ENCODE data around the gene FKRP. TPM values are rescaled to one million over a fixed set of nuclear protein-coding genes. Genes with fewer than 3 reads are reported as not detected.

Gene FKRP
- total RNA-seq, 2 experiments from 2014 or later, result 16.3 to 17.7 TPM

DNA sequence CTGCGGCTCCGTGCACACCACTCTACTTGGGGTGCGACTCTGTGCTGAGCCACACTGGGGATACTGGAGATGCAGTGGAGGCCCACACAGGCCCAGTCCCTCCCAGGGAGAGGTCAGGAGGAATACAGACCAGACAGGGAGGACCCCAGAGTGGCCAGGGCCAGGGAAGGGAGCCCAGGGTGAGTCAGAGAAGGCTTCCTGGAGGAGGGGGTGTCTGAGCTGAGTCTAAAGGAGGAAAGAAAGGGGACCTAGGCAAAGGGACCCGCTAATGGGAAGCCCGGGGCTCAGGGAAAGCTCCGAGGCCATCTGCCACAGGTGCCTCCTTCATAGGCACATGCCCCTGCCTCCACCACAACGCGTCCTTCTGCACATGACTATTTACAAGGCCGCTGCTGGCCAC, 15.7 kb upstream of the FKRP start:
- Mint-ChIP-seq H3K36me3 (peaks cover 23% of the 10 kb centered on the region), H3K9me3 (ENCODE audit: low read depth) (no peaks in the 10 kb centered on the region), H3K4me1 (peaks cover 24% of the 10 kb centered on the region), H3K27me3 (no peaks in the 10 kb centered on the region), H3K4me3 (no peak overlapping the region), H3K27ac (no peak overlapping the region)
- CTCF ChIA-PET, result interaction anchor here (1.2 to 5.0 kb wide), 8 partner anchors 7 to 68 kb away, joined by 3 to 86 read pairs (median 8); partner anchors contain the start of genes DACT3, PRKD2 and SLC1A5
- ATAC-seq (no peak), DNase-seq (no peak)

DNA sequence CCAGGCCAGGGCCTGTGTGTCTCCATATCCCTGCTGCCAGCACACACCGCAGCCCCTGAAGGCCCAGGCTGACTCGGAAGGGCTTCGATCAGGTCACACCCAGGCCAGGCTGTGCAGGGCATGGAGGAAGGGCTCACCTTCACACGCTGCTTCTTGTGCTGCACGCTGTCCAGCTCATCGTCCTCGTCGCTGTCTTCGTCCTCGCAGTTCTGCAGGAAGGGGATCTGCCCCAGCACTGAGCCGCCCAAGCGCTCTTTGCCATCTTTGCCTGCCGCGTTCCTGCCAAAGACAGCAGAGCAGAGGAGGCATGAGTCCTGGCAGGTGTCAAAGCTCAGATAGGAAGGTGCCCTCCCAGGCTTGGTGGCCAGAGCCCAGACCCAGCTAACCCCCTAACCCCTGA, 15.3 kb upstream of the FKRP start:
- Mint-ChIP-seq H3K36me3 (peaks cover 23% of the 10 kb centered on the region), H3K27me3 (no peaks in the 10 kb centered on the region), H3K27ac (no peak overlapping the region), H3K9me3 (ENCODE audit: low read depth) (no peaks in the 10 kb centered on the region), H3K4me3 (no peak overlapping the region), H3K4me1 (peaks cover 24% of the 10 kb centered on the region)
- ATAC-seq (no peak), DNase-seq (no peak)
- CTCF ChIA-PET, result interaction anchor here (0.7 to 5.0 kb wide), 3 partner anchors 26 to 94 kb away, joined by 3 to 86 read pairs (median 3); no protein-coding TSS in a partner anchor

DNA sequence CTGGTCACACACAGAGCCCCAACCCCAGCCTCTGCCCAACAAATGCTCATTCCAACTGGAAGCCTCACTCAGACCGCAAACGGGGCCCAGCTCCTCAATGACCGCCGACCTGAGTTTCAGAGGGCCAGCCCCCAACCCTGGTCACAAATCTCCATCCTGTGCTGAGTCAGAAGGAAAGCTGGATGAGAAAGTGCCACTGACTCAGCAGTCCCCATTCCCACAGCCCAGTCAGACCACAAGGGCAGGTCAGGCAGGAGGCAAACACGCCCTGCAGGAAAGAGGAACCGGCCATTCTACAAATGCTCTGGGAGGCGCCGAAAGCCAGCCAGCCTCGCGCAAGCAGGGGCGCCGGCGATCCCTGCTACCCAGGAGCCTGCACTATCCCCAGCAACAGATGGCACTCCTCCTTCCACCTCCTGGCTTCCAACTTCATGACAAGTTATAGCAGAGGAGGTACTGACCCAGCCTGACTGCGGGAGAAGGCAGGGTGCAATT, 14.8 kb upstream of the FKRP start:
- H3K27me3 Mint-ChIP-seq, result no peaks in the 10 kb centered on the region
- CTCF ChIA-PET, result interaction anchor here (0.7 to 5.0 kb wide), 3 partner anchors 17 to 93 kb away, joined by 3 to 86 read pairs (median 4); no protein-coding TSS in a partner anchor
- peak overlapping the region; percentile 20 for H3K27ac Mint-ChIP-seq
- DNase-seq, result no peak
- H3K36me3 Mint-ChIP-seq, result peaks cover 23% of the 10 kb centered on the region
- no peak for ATAC-seq
- no peaks in the 10 kb centered on the region for H3K9me3 Mint-ChIP-seq (ENCODE audit: low read depth)
- no peak overlapping the region for H3K4me3 Mint-ChIP-seq
- peaks cover 24% of the 10 kb centered on the region for H3K4me1 Mint-ChIP-seq

DNA sequence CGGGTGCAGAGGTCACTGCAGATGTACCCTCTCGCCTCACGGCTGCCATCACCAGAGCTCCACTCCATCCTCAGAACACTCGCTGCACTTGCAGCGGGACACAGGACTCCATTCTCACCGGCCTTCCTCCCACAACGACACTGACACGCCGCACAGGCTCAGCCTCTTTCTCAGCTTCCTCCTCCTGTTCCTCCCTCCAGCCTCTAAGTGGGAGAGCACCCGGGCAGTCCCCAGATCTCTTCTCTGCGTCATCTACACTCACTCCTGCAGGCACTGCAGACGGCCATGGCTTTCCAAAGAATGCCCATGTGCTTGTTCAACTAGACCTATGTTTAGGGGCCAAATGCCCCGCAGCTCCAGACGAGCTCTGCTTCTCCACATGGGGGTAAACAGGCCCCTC, 14.3 kb upstream of the FKRP start:
- Mint-ChIP-seq H3K4me3 (no peak overlapping the region), H3K4me1 (peaks cover 24% of the 10 kb centered on the region), H3K27ac (peak overlapping the region; percentile 31), H3K36me3 (peaks cover 23% of the 10 kb centered on the region), H3K9me3 (ENCODE audit: low read depth) (no peaks in the 10 kb centered on the region), H3K27me3 (no peaks in the 10 kb centered on the region)
- ATAC-seq, result no peak
- CTCF ChIA-PET, result interaction anchor here (0.8 to 5.0 kb wide), 3 partner anchors 18 to 27 kb away, joined by 4 to 86 read pairs (median 4); no protein-coding TSS in a partner anchor
- DNase-seq, result no peak

DNA sequence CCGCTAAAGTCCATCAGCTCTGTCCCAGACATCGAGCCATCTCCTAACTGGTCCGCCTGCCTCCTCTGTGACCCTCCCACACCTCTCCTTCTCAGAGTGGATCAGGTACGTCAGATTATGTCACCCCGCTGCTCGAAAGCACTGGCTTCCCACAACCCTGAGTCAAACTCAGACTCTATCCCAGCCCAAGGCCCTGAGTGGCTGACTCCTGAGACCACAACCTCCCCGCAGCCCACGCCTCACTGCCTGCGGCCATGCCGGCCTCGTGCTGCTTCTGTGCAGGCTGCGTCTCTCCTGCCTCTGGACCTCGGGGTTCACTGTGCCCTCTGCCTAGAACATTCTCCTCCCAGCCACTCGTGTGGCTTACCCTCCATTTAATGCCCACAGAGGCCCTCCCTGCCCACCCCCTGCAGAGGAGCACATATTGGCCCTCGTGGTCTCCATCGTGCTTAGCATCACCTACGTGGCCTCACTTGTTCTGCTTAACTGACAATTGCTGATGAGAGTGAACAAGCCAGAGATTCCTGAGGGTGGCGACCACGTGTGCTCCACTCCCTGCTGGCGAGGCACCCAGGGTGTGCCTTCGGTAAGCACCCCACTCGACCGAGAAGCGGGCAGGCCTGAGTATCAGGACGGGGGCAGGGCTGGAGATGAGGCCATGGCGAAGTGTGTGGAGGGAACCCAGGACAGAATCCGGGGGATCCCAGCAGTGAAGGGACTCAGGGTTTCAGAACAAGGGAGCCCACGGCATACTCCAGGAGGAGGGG, 13.5 kb upstream of the FKRP start:
- DNase-seq, result no peak
- Mint-ChIP-seq H3K36me3 (peaks cover 23% of the 10 kb centered on the region), H3K27ac (peak overlapping the region; percentile 44), H3K27me3 (no peaks in the 10 kb centered on the region), H3K4me1 (peaks cover 24% of the 10 kb centered on the region), H3K4me3 (no peak overlapping the region), H3K9me3 (ENCODE audit: low read depth) (no peaks in the 10 kb centered on the region)
- ATAC-seq, result no peak
- CTCF ChIA-PET, result interaction anchor here (0.8 to 5.0 kb wide), 4 partner anchors 17 to 28 kb away, joined by 4 to 86 read pairs (median 4); no protein-coding TSS in a partner anchor

DNA sequence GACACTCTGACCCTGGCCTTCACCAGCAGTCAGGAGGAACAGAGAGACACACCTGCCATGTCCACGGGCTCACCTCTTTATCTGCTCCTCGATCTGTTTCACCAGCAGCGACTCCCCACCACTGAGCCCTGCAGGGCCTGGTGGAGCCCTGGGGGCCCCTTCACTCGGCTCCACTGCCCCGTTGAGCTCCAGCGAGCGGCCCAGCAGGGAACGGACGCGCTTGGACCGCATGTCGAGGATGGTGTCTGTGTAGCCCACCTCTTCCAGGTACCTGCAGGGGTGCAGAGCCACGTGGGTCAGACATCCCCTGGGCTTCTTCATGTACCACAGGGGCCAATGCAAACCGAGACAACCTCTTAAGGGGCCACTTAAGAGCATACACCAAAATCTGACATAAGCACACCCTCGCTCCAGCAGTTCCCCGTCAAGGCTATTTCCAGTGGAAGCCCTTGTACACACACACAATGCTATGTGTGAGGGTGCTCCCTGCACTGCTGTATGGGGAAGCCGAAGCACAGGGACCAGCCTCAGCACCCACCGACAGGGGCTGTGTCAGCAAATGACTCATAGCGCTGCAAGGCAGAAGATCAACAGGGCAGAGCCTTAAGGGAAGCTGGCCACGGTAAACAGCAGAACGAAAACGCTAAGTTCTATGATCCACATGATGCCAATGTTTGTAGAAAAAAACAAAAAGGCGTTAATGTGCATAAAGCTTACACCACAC, 12.7 kb upstream of the FKRP start:
- Mint-ChIP-seq H3K4me3 (no peak overlapping the region), H3K9me3 (ENCODE audit: low read depth) (no peaks in the 10 kb centered on the region), H3K27ac (no peak overlapping the region), H3K27me3 (no peaks in the 10 kb centered on the region), H3K4me1 (peaks cover 24% of the 10 kb centered on the region), H3K36me3 (peaks cover 21% of the 10 kb centered on the region)
- CTCF ChIA-PET, result interaction anchor here (1.2 to 1.4 kb wide), 2 partner anchors 21 to 34 kb away, joined by 4 to 5 read pairs; no protein-coding TSS in a partner anchor
- DNase-seq (no peak), ATAC-seq (no peak)

DNA sequence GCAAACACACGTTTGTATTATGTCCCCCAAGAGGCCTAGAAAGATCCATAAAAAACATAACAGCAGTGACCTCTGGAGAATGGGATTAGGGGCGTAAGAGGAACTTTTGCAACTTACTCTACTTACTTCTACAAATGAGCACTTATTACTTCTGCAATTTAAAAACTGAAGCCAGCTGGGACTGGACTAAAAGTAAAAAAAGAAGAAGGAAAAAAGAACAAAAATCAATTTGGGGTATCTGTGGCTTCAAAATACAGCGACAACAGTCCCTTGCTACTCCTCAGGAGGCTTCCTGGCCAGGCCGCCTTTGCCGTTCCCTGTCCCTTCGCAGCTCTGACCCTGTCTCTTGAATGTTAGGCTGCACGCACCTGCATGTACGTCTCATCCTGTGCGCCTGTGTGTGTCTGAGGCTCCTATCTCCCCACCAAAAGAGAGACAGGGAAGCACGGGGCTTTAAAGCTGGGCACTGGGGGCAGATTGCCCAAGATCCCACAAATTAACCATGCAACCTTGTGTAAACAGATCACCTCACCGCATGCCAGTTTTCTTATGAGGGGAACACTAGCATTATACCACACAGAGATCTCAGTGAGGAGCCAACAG, 12.1 kb upstream of the FKRP start:
- Mint-ChIP-seq H3K27ac (no peak overlapping the region), H3K9me3 (ENCODE audit: low read depth) (no peaks in the 10 kb centered on the region)

DNA sequence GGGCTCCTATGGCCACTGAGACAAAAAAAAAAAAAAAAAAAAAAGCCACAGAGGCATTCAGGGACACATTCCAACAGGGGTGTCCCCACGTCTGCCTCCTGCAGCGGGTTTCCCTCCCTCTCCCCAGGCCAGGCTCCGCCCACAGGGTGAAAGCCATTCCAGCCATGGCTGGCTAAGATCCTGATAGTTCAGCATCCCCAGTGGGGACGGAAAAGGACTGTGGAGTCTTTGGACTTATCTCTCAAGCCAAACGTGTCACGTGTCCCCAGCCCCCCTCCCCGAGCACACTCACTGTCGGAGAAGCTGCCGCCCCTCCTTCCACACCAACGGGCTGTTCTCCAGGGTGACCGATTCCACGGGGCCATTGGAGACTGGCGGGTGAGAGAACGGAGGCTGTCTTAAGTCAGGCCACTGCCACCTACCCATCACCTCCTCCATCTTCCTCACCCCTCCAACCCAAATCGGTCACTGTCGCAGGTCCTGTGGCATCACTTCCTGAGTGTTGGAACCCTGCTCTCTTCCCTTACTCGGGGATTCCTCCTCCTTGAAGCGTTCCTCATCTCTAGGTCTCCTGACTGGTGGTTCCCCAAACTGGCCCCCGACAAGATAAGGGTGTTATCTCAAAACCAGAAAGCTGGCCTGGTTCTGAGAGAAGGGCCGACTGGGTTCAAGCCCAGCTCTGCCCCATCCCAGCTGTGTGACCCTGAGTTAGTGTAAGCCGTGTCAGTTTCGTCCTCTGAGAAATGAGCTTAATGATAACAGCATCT, 9.1 kb upstream of the FKRP start:
- H3K4me3 Mint-ChIP-seq, result no peak overlapping the region
- H3K27ac Mint-ChIP-seq, result no peak overlapping the region
- H3K9me3 Mint-ChIP-seq (ENCODE audit: low read depth), result no peaks in the 10 kb centered on the region
- peaks cover 17% of the 10 kb centered on the region for H3K36me3 Mint-ChIP-seq
- ATAC-seq, result no peak
- CTCF ChIA-PET, result interaction anchor here (0.9 to 1.7 kb wide), 4 partner anchors 8 to 64 kb away, joined by 3 to 9 read pairs (median 4); no protein-coding TSS in a partner anchor
- H3K4me1 Mint-ChIP-seq, result peaks cover 14% of the 10 kb centered on the region
- no peak for DNase-seq
- H3K27me3 Mint-ChIP-seq, result no peaks in the 10 kb centered on the region

More for the DNA sequence above, 12.1 kb upstream of the FKRP start:
- CTCF ChIA-PET, result interaction anchor here (1.0 to 1.4 kb wide), 3 partner anchors 20 to 46 kb away, joined by 3 to 5 read pairs (median 4); no protein-coding TSS in a partner anchor
- no peak for ATAC-seq
- no peak for DNase-seq
- Mint-ChIP-seq H3K36me3 (peaks cover 18% of the 10 kb centered on the region), H3K27me3 (no peaks in the 10 kb centered on the region), H3K4me1 (peaks cover 22% of the 10 kb centered on the region), H3K4me3 (no peak overlapping the region)

DNA sequence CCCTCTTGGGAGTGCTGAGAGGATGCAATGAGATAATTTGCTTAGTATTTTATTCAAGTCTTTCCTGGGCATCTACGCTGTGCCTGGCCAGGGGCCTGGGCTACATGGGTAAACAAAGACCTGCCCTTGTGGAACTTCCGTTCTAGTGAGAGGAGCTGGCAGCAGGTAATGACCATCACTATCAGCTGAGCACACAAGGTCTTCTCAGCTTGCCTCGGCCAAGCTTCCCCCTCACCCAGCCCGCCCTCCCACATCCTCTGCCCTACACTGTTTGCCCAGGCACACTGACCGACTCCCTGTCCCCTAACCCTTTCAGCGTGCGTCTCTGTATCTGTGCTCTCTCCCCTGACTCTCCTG, 8.6 kb upstream of the FKRP start:
- H3K27me3 Mint-ChIP-seq, result no peaks in the 10 kb centered on the region
- DNase-seq, result no peak
- H3K4me3 Mint-ChIP-seq, result no peak overlapping the region
- peaks cover 17% of the 10 kb centered on the region for H3K36me3 Mint-ChIP-seq
- ATAC-seq, result no peak
- no peak overlapping the region for H3K27ac Mint-ChIP-seq
- H3K4me1 Mint-ChIP-seq, result peaks cover 14% of the 10 kb centered on the region
- CTCF ChIA-PET, result interaction anchor here (0.6 to 1.7 kb wide), 5 partner anchors 9 to 82 kb away, joined by 3 to 9 read pairs (median 3); no protein-coding TSS in a partner anchor
- H3K9me3 Mint-ChIP-seq (ENCODE audit: low read depth), result no peaks in the 10 kb centered on the region

DNA sequence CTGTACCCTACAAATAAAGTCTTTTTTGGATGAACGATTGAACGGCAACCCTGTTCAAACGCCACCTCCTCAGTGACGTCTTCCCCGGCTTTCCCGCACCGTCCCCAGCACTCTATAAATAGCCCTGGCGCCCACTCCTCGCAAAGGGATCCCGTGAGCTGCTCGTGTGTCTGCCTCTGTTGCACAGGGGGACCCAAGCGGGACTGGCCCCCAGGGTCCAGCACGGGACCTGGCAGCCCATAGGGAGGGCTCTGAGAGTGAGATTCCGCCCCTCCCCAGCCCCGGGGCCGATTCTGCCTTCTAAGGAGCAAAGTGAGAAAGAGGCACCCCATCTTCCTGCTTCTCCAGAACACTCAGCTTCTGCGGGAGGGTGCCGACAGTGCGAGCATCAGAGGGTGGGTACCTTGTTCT, 8.1 kb upstream of the FKRP start:
- Mint-ChIP-seq H3K4me3 (no peak overlapping the region), H3K4me1 (peaks cover 13% of the 10 kb centered on the region), H3K27ac (no peak overlapping the region), H3K9me3 (ENCODE audit: low read depth) (no peaks in the 10 kb centered on the region), H3K36me3 (peaks cover 14% of the 10 kb centered on the region), H3K27me3 (no peaks in the 10 kb centered on the region)
- no peak for ATAC-seq
- DNase-seq, result no peak
- CTCF ChIA-PET, result interaction anchor here (0.6 to 1.7 kb wide), 6 partner anchors 9 to 362 kb away, joined by 3 to 9 read pairs (median 3); no protein-coding TSS in a partner anchor

DNA sequence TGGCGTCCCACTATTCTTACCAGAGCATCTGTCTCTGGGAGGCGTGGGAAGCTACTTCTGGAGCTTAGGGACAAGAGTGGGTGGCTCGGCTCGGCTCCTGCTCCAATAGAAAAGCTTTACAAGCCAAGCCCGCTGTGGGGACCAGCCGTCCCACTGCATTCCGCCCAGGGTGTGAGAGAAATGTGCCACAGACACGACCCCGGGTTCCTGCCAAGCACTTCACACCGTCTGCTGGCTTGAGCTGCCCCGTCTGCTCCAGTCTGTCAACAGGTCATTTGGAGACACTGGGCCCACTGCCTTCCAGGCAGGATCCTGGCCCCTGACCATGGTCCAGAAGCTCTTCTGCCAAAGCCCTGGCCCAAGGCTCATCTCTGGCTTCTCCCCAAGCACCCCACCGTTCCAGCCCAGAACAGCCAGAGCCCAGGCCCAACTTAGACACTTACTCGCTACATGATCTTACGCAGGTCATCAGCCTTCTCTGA, 6.5 kb upstream of the FKRP start:
- DNase-seq (no peak), ATAC-seq (no peak)
- Mint-ChIP-seq H3K4me1 (peaks cover 25% of the 10 kb centered on the region), H3K36me3 (peaks cover 9% of the 10 kb centered on the region), H3K27me3 (no peaks in the 10 kb centered on the region), H3K27ac (peak overlapping the region; percentile 5), H3K9me3 (ENCODE audit: low read depth) (no peaks in the 10 kb centered on the region), H3K4me3 (no peak overlapping the region)
- CTCF ChIA-PET, result interaction anchor here (1.0 kb wide), 1 partner anchor 14 kb away, joined by 3 read pairs; no protein-coding TSS in a partner anchor

DNA sequence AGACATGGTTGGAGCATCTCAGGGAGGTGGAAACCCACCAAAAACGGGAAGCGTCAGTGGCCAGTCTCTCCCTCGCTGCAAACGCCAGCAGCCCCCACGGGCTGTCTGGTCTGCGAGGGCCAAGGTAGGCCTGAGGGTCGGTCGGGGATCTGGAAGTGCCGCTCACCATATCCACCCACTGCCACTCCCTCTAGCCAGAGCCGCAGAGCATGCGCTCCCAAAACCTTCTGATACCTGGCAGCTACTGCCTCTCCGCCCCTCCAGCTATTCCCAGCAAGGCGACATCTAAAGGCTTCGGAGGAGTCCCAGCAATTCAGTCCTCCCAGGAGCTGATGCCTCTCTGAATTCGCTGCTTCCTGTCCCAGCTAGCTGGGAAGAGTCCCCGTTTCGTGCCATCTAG, 4.4 kb upstream of the FKRP start:
- Mint-ChIP-seq H3K9me3 (ENCODE audit: low read depth) (no peaks in the 10 kb centered on the region), H3K36me3 (peaks cover 8% of the 10 kb centered on the region), H3K27me3 (no peaks in the 10 kb centered on the region), H3K4me1 (peaks cover 38% of the 10 kb centered on the region), H3K4me3 (no peak overlapping the region), H3K27ac (no peak overlapping the region)
- DNase-seq (no peak), ATAC-seq (no peak)
- CTCF ChIA-PET, result interaction anchor here (0.5 to 2.8 kb wide), 7 partner anchors 9 to 160 kb away, joined by 3 to 19 read pairs (median 3); no protein-coding TSS in a partner anchor

Measured in activated CD8-positive, alpha-beta memory T cell treated with anti-CD3 and anti-CD28 coated beads, Interleukin-2, amount 10 ng/mL, durations not matched to agents 7 days and 5 days (primary cell).